IPS-18c (cell line): ENCODE data around the gene GRM7.

Experiments
- H3K4me3 ChIP-seq: 2 replicates; pipeline ENCODE4 v1.7.0; 2013; ENCODE audit warnings: low read depth, mild to moderate bottlenecking, low read length, moderate library complexity; ENCODE audit not compliant: insufficient read depth
- H3K9me3 ChIP-seq: one replicate; pipeline ENCODE4 v1.6.1; 2013; ENCODE audit warnings: mild to moderate bottlenecking, low read length, moderate library complexity; ENCODE audit not compliant: control insufficient read depth, insufficient read depth

GRM7 gene

GRCh38 chr3:7589526-7589925, 728.6 kb downstream of the GRM7 start:
- Histone ChIP-seq H3K9me3 (no peaks in the 10 kb centered on the region), H3K4me3 (no peak overlapping the region)

DNA sequence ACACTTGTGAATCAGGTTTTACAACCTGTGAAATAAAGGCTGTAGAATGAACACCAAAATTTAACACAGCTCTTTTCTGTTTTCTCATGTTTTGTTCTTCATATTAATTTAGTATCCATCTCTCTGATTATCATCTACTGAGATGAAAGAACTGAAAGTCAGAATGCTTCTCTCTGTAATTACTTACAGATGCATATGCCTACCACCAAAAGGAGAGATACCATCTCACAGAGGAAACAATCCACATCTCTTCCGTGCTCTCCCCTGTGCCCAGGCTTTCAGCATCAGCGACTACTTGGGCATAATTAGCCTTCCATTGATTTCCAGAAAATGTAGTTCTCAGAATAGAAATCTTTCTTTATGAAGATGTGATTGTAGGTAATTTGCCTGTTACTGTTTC, 741.4 kb downstream of the GRM7 start:
- H3K9me3 ChIP-seq: no peaks in the 10 kb centered on the region
- H3K4me3 ChIP-seq: no peak overlapping the region

DNA sequence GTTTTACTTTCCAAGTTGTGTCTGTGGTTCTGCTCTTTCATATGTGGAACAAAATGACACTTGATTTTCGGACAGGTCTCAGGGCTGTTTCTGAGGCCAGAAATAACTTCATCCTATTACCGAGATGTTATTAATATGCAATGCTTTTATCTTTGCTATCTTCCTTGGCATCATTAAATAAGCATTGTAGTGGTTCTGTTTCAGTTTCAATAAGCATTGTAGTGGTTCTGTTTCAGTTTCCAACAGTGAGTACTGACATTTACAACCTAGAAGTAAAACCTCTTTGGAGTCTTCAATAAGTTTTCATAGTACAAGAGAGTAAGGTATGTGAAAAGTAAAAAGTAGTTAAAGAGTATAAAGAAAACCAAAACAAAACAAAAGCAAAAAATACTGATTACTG, 746.2 kb downstream of the GRM7 start:
- no peaks in the 10 kb centered on the region for H3K9me3 ChIP-seq

DNA sequence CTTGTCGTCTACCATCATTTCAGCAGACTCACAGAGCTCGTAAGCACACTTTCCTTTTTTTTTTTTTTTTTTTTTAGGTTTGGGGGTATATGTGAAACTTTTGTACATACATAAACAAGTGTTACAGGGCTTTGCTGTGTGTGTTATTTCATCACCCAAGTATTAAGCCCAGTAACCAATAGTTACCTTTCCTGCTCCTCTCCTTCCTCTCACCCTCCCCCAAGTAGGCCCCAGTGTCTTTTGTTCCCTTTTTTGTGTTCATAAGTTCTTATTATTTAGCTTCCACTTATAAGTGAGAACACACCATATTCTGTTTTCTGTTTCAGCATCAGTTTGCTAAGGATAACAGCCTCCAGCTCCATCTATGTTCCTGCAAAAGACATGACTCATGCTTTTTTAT, 746.8 kb downstream of the GRM7 start:
- Histone ChIP-seq H3K4me3 (no peak overlapping the region), H3K9me3 (no peaks in the 10 kb centered on the region)

More for the DNA sequence above, 746.2 kb downstream of the GRM7 start:
- no peak overlapping the region for H3K4me3 ChIP-seq

DNA sequence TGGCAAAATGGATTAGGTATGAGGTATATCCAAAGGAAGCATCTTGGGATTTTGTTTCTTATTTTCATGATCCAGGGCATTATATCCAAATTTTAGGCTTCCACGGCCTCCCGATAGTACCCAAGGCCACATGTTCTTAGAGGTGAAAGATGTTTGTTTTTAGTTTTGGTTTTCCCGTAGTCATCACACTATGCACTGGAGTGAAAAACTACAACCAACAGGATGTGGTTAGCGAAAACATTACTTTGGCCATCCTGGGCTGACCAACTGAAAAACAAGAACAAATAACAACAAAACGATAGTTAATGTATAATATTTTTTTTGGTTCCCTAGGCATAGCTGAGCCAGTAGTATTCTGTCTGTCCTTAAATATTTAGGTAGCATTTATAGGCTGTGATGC, 749.7 kb downstream of the GRM7 start:
- Histone ChIP-seq H3K4me3 (no peak overlapping the region), H3K9me3 (no peaks in the 10 kb centered on the region)

DNA sequence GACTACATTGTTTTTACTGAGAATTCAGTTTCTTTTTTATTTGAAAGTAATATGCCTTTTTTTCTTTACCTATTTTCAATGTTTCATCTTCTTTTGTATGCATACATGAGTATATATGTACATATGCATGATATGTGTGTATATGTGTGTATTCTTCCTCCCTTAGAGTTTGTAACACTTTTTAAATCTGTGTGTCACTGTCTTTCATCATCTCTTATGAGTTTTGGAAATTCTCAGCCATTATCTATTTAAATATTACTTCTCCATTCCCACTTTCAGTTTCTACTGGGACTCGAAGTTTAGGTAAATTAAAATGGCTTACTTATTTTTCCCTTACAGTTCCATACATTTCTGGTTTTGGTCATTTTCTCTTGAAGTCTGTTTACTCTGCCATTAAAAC, 754.1 kb downstream of the GRM7 start:
- H3K9me3 ChIP-seq: no peaks in the 10 kb centered on the region
- H3K4me3 ChIP-seq: no peak overlapping the region

- Histone ChIP-seq H3K4me3 (no peak overlapping the region), H3K9me3 (no peaks in the 10 kb centered on the region)
These were observed 757.7 kb downstream of the GRM7 start for GRCh38 chr3:7618606-7619005.

DNA sequence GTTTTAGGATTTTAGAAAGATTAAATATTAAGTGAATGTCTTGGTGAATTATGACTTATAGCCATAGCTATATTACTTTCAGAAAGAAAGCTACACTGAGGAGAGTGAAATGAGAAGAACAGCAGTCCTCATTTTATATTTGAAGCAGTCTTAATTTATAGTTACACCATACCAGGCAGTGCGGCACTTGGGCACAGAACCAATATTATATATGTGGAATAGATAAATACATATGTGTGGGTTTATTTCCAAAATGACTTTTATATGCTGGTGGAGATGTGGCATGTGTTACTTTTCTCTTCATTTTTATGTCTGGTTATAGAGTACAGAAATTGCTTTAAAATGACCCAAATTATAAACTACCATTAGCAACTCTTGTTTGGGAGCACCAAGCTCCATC, 759.5 kb downstream of the GRM7 start:
- Histone ChIP-seq H3K9me3 (no peaks in the 10 kb centered on the region), H3K4me3 (no peak overlapping the region)

DNA sequence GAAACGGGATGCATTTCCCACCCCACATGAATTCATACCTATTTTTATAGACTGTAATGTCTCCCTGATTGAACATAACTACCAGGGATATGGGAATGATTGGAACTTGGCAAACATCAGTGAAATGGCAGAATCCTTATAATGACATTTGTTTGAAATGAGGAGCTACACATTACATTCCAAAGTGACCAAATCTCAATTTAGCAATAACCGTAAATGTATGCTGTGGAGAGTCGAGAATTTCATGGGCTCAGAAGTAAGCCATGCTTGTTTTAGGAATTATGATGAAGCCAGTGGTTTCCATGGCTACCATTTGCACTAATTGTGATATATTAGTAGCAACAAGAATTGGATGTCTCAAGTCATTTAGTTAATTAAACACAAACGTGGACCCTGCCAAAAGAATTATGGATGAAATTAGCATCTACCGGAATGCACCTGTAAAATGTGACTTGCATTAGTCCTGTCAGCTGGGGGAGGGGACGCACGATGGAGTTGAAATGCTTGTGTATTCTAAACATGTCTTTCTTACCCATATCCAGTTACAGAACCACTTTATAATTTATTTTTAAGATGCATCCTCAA, 760.2 kb downstream of the GRM7 start:
- H3K9me3 ChIP-seq: no peaks in the 10 kb centered on the region
- H3K4me3 ChIP-seq: no peak overlapping the region

GRCh38 chr3:7621651-7622050, 760.7 kb downstream of the GRM7 start:
- no peaks in the 10 kb centered on the region for H3K9me3 ChIP-seq

DNA sequence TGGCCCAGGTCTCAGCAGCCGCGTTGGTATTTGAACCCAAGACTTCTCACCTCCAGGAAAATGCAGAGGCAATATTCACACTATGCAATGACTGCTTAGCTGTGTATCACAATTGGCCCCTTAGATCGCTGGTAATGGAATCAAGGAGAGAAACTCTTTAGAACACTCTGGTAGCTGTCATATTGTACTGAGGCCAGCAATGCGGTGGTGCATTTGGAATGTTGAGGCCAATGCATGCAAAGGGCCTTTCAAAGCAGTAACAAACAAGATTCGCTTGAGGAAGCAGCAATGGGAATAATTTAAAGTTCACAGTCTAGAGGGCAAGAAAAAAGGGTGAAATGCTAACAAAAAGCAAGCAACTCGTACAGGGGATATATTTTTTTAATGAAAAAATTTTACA, 764.1 kb downstream of the GRM7 start:
- no peak overlapping the region for H3K4me3 ChIP-seq
- H3K9me3 ChIP-seq: no peaks in the 10 kb centered on the region

More at GRCh38 chr3:7621651-7622050, 760.7 kb downstream of the GRM7 start:
- no peak overlapping the region for H3K4me3 ChIP-seq

DNA sequence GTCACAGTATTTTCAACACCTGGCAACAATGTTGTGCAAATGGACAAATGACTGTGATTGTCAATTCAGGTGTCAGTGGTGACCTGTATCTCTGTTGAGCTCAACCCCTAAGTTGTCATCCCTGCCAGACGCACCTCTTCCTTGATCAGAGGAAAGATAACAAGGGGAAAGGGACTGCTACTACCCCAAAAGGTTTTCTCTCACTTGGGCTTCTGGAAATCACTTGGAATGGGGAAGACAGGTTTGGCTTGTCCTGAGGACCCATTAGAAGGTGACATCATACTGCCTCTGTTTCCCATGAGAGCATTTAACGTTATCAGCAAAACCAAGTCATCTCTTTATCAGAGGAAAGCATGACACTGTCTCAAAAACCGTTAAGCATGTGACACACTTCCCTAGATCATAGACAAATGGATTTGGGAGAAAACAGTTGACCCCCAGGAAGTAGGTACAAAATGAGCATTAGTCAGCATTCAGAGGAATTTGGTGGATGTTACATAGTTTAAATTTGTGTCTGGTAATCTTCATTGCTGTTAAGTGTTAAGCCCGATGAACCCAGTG, 769.5 kb downstream of the GRM7 start:
- no peak overlapping the region for H3K4me3 ChIP-seq
- H3K9me3 ChIP-seq: no peaks in the 10 kb centered on the region

GRCh38 chr3:7630925-7631324, 770.0 kb downstream of the GRM7 start:
- Histone ChIP-seq H3K9me3 (no peaks in the 10 kb centered on the region), H3K4me3 (no peak overlapping the region)

DNA sequence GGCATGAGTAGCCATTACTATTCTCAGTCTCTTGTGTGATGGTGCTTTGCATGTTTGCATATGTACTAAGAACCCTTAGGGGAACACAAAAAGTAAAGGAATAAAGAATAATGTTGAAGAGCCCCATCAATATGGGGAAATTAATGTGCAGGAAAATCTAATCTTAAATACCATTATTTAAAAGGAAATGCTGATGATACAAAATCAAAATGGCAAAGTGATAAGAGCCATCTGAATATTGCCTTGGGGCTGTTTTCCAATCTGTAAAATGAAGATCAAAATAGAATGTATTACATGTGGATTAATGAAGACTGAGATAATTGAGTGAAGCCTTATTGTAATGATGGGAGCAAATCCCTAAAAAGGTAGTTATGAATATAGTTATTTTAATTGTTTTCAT, 771.4 kb downstream of the GRM7 start:
- Histone ChIP-seq H3K9me3 (no peaks in the 10 kb centered on the region), H3K4me3 (no peak overlapping the region)

- no peaks in the 10 kb centered on the region for H3K9me3 ChIP-seq
- H3K4me3 ChIP-seq: no peak overlapping the region
These were observed 776.8 kb downstream of the GRM7 start for GRCh38 chr3:7637694-7638093.

- H3K4me3 ChIP-seq: no peak overlapping the region
- no peaks in the 10 kb centered on the region for H3K9me3 ChIP-seq
These were observed 777.2 kb downstream of the GRM7 start for GRCh38 chr3:7638103-7638502.

- Histone ChIP-seq H3K4me3 (no peak overlapping the region), H3K9me3 (no peaks in the 10 kb centered on the region)
These were observed 779.9 kb downstream of the GRM7 start for GRCh38 chr3:7640787-7641186.

DNA sequence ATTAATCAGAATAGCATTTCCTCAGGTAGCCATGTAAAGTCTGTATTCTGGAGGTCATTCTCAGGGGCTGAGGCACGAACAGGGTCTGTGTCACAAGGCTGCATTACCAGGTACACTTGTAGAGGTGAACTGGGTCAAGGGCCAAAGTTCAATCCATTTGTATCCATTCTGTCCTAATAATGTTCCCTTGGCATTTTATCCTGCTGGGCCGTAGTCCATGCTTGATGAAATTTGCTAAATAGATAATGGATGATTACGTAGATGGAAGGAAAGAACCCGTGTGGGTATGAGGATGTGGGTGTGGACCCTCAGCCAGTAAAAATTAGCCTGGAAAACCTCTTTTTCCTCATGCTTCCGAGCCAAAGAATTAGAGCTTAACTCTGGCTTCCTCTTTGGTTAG, 785.9 kb downstream of the GRM7 start:
- Histone ChIP-seq H3K9me3 (peaks cover 2% of the 10 kb centered on the region), H3K4me3 (no peak overlapping the region)

DNA sequence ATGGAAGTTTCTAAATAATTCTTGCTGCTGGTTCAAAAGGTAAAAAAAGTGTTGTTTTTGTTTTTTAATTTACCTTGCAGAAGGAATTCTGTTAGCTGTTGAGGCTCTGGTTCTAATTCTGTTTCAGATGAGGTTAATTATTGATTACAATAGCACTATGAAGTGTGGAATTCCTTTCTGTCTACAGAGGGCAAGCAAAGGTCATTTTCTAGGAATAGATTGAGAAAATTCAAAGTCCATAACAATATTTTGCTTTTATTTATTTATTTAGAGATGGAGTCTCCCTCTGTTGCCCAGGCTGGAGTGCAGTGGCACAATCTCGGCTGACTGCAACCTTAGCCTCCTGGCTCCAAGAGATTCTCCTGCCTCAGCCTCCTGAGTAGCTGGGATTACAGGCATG, 789.6 kb downstream of the GRM7 start:
- H3K9me3 ChIP-seq: peaks cover 2% of the 10 kb centered on the region
- H3K4me3 ChIP-seq: no peak overlapping the region
